SU-DHL-6 (cell line): ENCODE results near the gene SUSD6.

Source experiments
- CTCF ChIP-seq: fragments of 200-600 bp; sonication (generic); IDR thresholded peaks from one replicate; pipeline ENCODE4 v1.5.1; 2017; ENCODE audit warnings: antibody characterized with exemption, mild to moderate bottlenecking, low read length, moderate library complexity; ENCODE audit not compliant: insufficient read depth, poor library complexity, severe bottlenecking
- EZH2phosphoT487 ChIP-seq: fragments of 200-600 bp; sonication (generic), shearing (Covaris generic); conservative IDR thresholded peaks from 2 replicates; pipeline ENCODE4 v1.6.1; 2018; ENCODE audit warnings: mild to moderate bottlenecking, antibody characterized with exemption, low read length, moderate library complexity, mixed read lengths

GRCh38 chr14:69687606-69688298 lies 76.4 kb downstream of the SUSD6 start:
- TF ChIP-seq CTCF (no peak), EZH2phosphoT487 (no peak)
